Measurements from ENCODE around the gene LOXL1. TPM values are rescaled to one million over a fixed set of nuclear protein-coding genes. Genes with fewer than 3 reads are reported as not detected.
A peak's percentile ranks its signal among the peaks of the same experiment; 100 is the strongest.

The LOXL1 gene
- total and polyA plus RNA-seq, 5 experiments from 2014 or later = 0.80 to 2.0 (median 1.3) TPM

DNA sequence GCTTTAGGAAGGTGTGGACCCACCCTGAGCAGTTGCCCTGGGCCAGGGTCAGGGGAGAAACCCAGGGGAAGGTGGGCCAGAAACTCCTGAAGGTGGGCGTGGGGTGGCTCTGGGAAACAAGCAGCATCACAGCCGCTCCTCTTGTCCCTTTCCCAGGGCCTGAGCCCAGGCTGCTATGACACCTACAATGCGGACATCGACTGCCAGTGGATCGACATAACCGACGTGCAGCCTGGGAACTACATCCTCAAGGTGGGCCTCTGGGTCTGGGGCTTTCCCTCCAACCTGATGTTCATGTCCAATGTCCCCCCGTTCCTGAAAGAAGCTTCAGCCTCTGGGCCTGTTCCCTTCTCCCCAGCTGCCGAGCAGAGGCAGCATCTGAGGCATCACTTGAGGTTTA is 21.4 kb downstream of the LOXL1 start:
- POLR2A ChIA-PET = no interaction called here
- no peaks in the 10 kb centered on the region for H3K9me3 Mint-ChIP-seq
- DNase-seq = peak in 1 of 10 donors; percentile 47
- no peak overlapping the region for H3K4me3 Mint-ChIP-seq
- H3K4me1 Mint-ChIP-seq = peaks cover 7 to 25% (median 12%) of the 10 kb centered on the region in 4 donors
- H3K27me3 Mint-ChIP-seq = peaks cover 0 to 2% (median 0%) of the 10 kb centered on the region in 5 donors
- peak overlapping the region in 1 of 10 donors; percentile 57 for H3K27ac Mint-ChIP-seq
- H3K36me3 Mint-ChIP-seq = no peaks in the 10 kb centered on the region
- no peak for ATAC-seq

DNA sequence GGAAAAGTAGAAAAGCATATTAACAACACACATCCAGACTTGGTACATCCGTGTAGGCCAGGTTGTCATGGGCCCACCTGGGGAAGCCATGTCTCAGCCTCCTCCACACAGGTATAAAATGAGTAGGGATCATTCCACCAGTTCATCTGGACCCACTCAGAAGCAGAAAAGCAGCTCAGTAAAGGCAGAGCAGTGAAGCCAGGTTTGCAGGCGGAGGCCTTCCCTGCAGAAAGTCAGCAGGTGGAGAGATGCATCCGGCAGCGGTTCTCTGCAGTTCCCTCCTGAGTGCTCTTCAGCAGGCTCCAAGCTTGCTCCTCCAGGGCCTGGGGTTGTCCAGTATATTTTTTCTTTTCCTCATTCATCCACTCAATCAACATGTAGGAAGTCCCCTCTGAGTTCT is 22.1 kb downstream of the LOXL1 start:
- H3K27me3 Mint-ChIP-seq = no peaks in the 10 kb centered on the region
- H3K4me1 Mint-ChIP-seq = peaks cover 6 to 24% (median 10%) of the 10 kb centered on the region in 4 donors
- H3K4me3 Mint-ChIP-seq = no peak overlapping the region

DNA sequence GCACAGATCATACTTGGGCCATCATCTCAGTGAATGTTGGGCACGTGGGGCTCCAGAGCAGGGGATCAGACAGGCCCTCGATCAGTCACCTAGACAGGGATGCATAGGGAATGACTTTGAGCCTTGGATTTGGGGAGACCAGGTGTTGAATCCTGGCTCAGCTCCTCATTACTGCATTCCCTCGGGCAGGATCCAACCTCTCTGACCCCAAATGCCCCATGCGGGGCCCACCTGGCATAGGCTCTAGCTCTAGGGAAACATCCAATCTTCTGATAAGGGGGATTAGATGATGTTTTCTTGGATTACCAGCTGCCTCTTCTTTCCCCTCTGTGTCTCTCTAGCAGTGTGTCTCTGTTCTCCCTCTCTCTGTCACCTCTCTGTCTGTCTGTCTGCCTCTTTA is 22.7 kb downstream of the LOXL1 start:
- H3K36me3 Mint-ChIP-seq = no peaks in the 10 kb centered on the region
- no peak for ATAC-seq
- no peak overlapping the region for H3K27ac Mint-ChIP-seq
- peaks cover 6 to 24% (median 10%) of the 10 kb centered on the region in 4 donors for H3K4me1 Mint-ChIP-seq
- no peaks in the 10 kb centered on the region for H3K9me3 Mint-ChIP-seq
- POLR2A ChIA-PET = interaction anchor here (0.7 kb wide), 1 partner anchor 33 kb away, joined by 4 read pairs; no protein-coding TSS in a partner anchor
- no peak for DNase-seq
- H3K27me3 Mint-ChIP-seq = no peaks in the 10 kb centered on the region
- H3K4me3 Mint-ChIP-seq = no peak overlapping the region

More for the DNA sequence above, 22.1 kb downstream of the LOXL1 start:
- no peak overlapping the region for H3K27ac Mint-ChIP-seq
- peak in 1 of 10 donors; percentile 49 for DNase-seq
- ATAC-seq = no peak
- H3K36me3 Mint-ChIP-seq = no peaks in the 10 kb centered on the region
- POLR2A ChIA-PET = interaction anchor here (0.7 kb wide), 1 partner anchor 33 kb away, joined by 4 read pairs; no protein-coding TSS in a partner anchor
- H3K9me3 Mint-ChIP-seq = no peaks in the 10 kb centered on the region

DNA sequence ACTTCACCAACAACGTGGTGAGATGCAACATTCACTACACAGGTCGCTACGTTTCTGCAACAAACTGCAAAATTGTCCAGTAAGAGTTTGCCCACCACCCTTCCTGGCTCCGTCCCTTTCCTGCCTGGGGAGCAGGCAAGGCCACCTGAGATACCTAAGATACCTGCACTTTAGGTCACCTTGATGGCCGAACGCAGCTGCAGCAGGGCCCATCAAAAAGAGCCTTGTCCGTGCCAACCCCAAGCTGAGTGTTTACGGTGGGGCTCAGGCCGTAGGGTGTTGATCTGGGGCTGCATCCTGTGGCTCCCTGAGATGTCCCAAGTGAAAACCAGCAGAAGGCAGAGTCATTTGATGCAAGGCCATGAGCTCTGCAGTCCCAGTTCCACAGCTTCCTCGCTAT is 23.2 kb downstream of the LOXL1 start:
- Mint-ChIP-seq H3K4me3 (no peak overlapping the region), H3K9me3 (no peaks in the 10 kb centered on the region), H3K27ac (peak overlapping the region in 1 of 10 donors; percentile 22), H3K36me3 (no peaks in the 10 kb centered on the region), H3K4me1 (peaks cover 6 to 24% (median 10%) of the 10 kb centered on the region in 4 donors), H3K27me3 (no peaks in the 10 kb centered on the region)
- POLR2A ChIA-PET = interaction anchor here (0.8 to 1.0 kb wide), 2 partner anchors 17 to 22 kb away, joined by 3 read pairs; no protein-coding TSS in a partner anchor
- DNase-seq = peak in 1 of 10 donors; percentile 28
- no peak for ATAC-seq

GRCh38 chr15:73950479-73950830 is 24.2 kb downstream of the LOXL1 start:
- Mint-ChIP-seq H3K4me1 (peaks cover 6 to 20% (median 8%) of the 10 kb centered on the region in 4 donors), H3K9me3 (no peaks in the 10 kb centered on the region), H3K27me3 (no peaks in the 10 kb centered on the region), H3K36me3 (no peaks in the 10 kb centered on the region), H3K4me3 (no peak overlapping the region), H3K27ac (peak overlapping the region in 2 of 10 donors; percentile 42 to 69)
- POLR2A ChIA-PET = interaction anchor here (0.6 to 2.3 kb wide), 4 partner anchors 10 to 41 kb away, joined by 3 to 14 read pairs (median 7); partner anchors contain the start of gene STOML1
- DNase-seq (peak in 1 of 10 donors; percentile 43), ATAC-seq (no peak)

DNA sequence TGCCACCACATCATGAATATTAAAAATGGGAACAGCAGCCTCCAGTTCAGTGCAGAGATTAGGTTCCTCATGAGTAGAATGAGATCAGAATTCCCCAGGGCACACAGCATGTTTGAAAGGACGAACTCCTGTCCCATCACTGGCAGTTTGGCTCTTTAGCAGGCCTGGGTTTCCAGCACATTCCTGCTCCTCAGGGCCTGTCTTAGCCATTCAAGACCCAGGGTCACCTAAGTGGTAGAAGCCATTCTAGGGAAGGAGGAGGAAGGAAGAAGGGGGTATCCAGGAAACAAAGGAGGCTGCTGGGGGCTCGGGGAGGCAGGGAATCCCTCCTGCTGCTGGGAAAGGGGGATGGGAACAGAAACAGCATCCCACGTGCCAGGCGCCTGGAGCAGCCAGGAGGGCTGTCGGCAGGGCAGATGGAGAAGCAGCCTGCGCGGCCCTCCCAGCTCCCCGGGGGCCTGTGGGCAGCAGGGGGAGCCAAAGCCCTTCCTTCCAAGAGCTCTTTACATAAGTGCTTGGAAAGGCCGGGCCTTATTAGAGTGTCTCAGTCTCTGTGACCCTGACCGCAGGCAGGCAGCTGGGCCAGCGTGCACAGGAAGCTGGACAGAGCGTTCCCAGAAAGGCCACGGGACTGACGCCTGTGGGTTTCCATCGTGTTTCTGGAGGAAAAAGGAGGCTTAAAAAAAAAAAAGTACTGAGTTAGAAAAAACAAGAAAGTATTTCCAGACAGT is 24.7 kb downstream of the LOXL1 start:
- DNase-seq (peak; percentile 60 to 88 (median 70)), ATAC-seq (peak; percentile 98 to 100)
- Mint-ChIP-seq H3K4me3 (no peak overlapping the region), H3K36me3 (no peaks in the 10 kb centered on the region), H3K27ac (peak overlapping the region; percentile 59 to 97 (median 89)), H3K4me1 (peaks cover 5 to 17% (median 7%) of the 10 kb centered on the region in 4 donors), H3K9me3 (no peaks in the 10 kb centered on the region), H3K27me3 (no peaks in the 10 kb centered on the region)
- POLR2A ChIA-PET = interaction anchor here (0.6 to 2.3 kb wide), 5 partner anchors 10 to 367 kb away, joined by 3 to 14 read pairs (median 6); partner anchors contain the start of gene STOML1

- H3K4me3 Mint-ChIP-seq = no peak overlapping the region
- ATAC-seq (no peak), DNase-seq (no peak)
- H3K4me1 Mint-ChIP-seq = peaks cover 4 to 12% (median 5%) of the 10 kb centered on the region in 4 donors
- H3K27me3 Mint-ChIP-seq = no peaks in the 10 kb centered on the region
- peak overlapping the region in 6 of 10 donors; percentile 69 to 97 (median 92) for H3K27ac Mint-ChIP-seq
- H3K9me3 Mint-ChIP-seq = no peaks in the 10 kb centered on the region
- POLR2A ChIA-PET = interaction anchor here (0.6 to 2.3 kb wide), 4 partner anchors 9 to 366 kb away, joined by 3 to 14 read pairs (median 8); no protein-coding TSS in a partner anchor
- H3K36me3 Mint-ChIP-seq = no peaks in the 10 kb centered on the region
Measured at GRCh38 chr15:73951601-73952000, 25.3 kb downstream of the LOXL1 start.

DNA sequence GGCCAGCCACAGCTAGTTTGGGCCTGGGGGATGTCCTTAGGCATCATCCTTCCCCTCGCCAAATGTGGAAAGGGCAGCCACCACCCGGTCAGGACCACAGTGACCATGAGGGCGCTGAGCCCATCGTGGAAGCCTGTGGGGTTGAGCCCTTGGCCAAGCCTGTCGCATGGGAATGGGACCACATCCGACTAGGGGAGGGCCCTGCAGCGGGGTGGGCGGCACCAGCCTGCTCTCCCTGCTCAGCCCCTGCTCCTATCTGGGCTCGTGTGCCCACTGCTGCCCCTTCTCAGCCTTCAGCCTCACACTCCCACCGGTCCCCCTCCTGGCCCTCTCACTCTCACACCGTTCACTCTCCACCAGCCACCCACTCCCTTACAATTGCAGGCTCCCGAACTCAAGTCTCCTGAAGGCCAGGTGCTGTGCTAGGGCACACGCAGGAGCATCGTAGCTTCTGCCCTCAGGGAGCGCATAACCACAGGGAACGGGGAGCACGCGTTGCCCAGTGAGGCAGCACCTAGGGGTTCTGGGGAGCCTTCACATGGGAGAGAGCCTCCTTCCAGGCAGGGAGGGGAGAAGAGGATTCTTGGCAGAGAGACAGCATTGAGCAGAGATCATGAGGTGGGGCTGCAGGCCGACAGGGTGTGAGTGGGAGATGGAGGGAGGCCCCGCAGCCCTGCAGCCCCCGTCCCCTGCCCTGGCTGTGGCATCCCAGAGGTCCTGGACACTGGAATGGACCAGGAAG is 26.1 kb downstream of the LOXL1 start:
- Mint-ChIP-seq H3K27ac (peak overlapping the region in 4 of 10 donors; percentile 26 to 87 (median 68)), H3K27me3 (no peaks in the 10 kb centered on the region), H3K36me3 (no peaks in the 10 kb centered on the region), H3K9me3 (no peaks in the 10 kb centered on the region), H3K4me1 (peaks cover 5 to 17% (median 11%) of the 10 kb centered on the region in 4 donors), H3K4me3 (no peak overlapping the region)
- POLR2A ChIA-PET = interaction anchor here (1.3 to 2.3 kb wide), 2 partner anchors 9 to 13 kb away, joined by 9 to 10 read pairs; no protein-coding TSS in a partner anchor
- no peak for ATAC-seq
- DNase-seq = peak in 1 of 10 donors; percentile 58

- H3K4me1 Mint-ChIP-seq = peaks cover 10 to 25% (median 16%) of the 10 kb centered on the region in 4 donors
- no peak for ATAC-seq
- peak overlapping the region in 3 of 10 donors; percentile 11 to 59 (median 41) for H3K27ac Mint-ChIP-seq
- POLR2A ChIA-PET = interaction anchor here (1.3 to 2.3 kb wide), 2 partner anchors 8 to 12 kb away, joined by 9 to 10 read pairs; no protein-coding TSS in a partner anchor
- no peaks in the 10 kb centered on the region for H3K9me3 Mint-ChIP-seq
- H3K27me3 Mint-ChIP-seq = no peaks in the 10 kb centered on the region
- H3K36me3 Mint-ChIP-seq = no peaks in the 10 kb centered on the region
- H3K4me3 Mint-ChIP-seq = no peak overlapping the region
- peak in 1 of 10 donors; percentile 36 for DNase-seq
Measured at GRCh38 chr15:73952913-73953750, 26.9 kb downstream of the LOXL1 start.

DNA sequence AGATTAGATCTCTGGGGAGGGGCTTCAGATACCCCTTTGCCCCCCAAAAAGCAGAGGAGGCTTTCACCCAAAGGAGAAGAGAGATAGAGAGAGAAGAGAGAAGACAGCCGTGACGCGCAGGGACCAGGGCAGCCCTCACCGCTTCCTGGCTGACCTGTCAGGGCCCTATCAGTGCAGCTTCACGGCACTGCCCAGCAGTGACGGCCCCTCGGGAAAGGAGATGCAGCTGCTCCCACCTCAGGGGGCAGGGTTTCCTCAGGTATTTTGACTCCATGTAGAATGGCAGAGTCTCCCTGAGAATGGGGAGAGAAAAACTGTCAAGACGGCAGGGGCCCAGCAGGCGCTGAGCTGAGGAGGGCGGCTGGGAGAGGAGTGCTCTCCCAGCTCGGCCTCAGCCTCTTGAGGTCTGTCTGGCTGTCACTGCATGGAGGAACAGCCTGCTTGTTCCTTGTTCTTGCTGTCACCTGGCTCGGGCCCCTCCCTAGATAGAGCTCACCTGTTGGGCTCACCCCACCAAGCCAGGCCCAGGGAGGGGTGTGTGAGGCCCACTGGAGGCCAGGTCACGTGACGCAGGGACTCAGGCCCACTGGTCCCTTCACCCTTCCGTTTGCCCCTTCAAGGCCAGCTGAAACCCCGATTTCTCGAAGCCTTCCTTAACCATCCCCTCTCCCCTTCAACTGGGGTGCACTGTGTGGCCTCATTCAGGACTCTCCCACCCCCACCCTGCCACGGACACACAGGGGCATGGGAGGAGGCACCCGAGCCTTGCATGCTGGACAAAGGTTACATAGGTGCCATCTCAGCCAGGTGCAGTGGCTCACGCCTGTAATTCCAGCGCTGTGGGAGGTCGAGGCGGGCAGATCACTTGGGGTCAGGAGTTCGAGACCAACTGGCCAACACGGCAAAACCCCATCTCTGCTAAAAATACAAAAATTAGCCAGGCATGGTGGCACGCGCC is 28.2 kb downstream of the LOXL1 start:
- Mint-ChIP-seq H3K4me1 (peaks cover 13 to 35% (median 29%) of the 10 kb centered on the region in 4 donors), H3K4me3 (peak overlapping the region in 1 of 10 donors; percentile 60), H3K36me3 (no peaks in the 10 kb centered on the region), H3K27ac (peak overlapping the region in 4 of 10 donors; percentile 41 to 83 (median 70)), H3K27me3 (no peaks in the 10 kb centered on the region), H3K9me3 (no peaks in the 10 kb centered on the region)
- DNase-seq = peak in 1 of 10 donors; percentile 55
- POLR2A ChIA-PET = interaction anchor here (0.9 kb wide), 1 partner anchor 11 kb away, joined by 4 read pairs; no protein-coding TSS in a partner anchor
- no peak for ATAC-seq

GRCh38 chr15:73955326-73955725 is 29.1 kb downstream of the LOXL1 start:
- POLR2A ChIA-PET = no interaction called here
- H3K9me3 Mint-ChIP-seq = no peaks in the 10 kb centered on the region
- DNase-seq = no peak
- peak overlapping the region in 5 of 10 donors; percentile 33 to 76 (median 62) for H3K27ac Mint-ChIP-seq
- no peak for ATAC-seq
- H3K4me1 Mint-ChIP-seq = peaks cover 17 to 39% (median 35%) of the 10 kb centered on the region in 4 donors
- H3K4me3 Mint-ChIP-seq = no peak overlapping the region
- H3K27me3 Mint-ChIP-seq = no peaks in the 10 kb centered on the region
- no peaks in the 10 kb centered on the region for H3K36me3 Mint-ChIP-seq
